Stimulated activated naive CD8-positive, alpha-beta T cell treated with anti-CD3 and anti-CD28 coated beads, Interleukin-15, Interleukin-2, amounts not matched to agents 100 ng/mL and 50 ng/mL, for 24 hours (primary cell): ENCODE data around the gene ZNF132.
"Not testable (repeated sequence)": the region's sequence is repeated elsewhere in the genome, so short reads cannot be mapped to it uniquely, and the experiment has no call there.

Experiments
- H3K27ac Mint-ChIP-seq: one replicate; pipeline ENCODE4 v1.8.0; 2021; ENCODE audit warnings: mild to moderate bottlenecking, mixed read lengths
- H3K27me3 Mint-ChIP-seq: one replicate; pipeline ENCODE4 v1.8.0; 2021; ENCODE audit warnings: mixed read lengths
- H3K36me3 Mint-ChIP-seq: one replicate; pipeline ENCODE4 v1.8.0; 2021; ENCODE audit warnings: low read depth, mixed read lengths
- H3K4me1 Mint-ChIP-seq: one replicate; pipeline ENCODE4 v1.8.0; 2021; ENCODE audit warnings: low read depth, mixed read lengths
- H3K4me3 Mint-ChIP-seq: one replicate; pipeline ENCODE4 v1.8.0; 2021; ENCODE audit warnings: mild to moderate bottlenecking, mixed read lengths
- H3K9me3 Mint-ChIP-seq: one replicate; pipeline ENCODE4 v1.8.0; 2021; ENCODE audit warnings: mixed read lengths

The ZNF132 gene

GRCh38 chr19:58403920-58404478, 36.0 kb downstream of the ZNF132 start:
- H3K9me3 Mint-ChIP-seq, H3K27ac Mint-ChIP-seq, H3K27me3 Mint-ChIP-seq, H3K36me3 Mint-ChIP-seq, H3K4me3 Mint-ChIP-seq: not testable (repeated sequence)
- H3K4me1 Mint-ChIP-seq: peaks cover 39% of the 10 kb centered on the region

GRCh38 chr19:58401840-58402421, 38.0 kb downstream of the ZNF132 start:
- Mint-ChIP-seq H3K4me1 (peaks cover 28% of the 10 kb centered on the region), H3K4me3 (peak overlapping the region; percentile 86), H3K27ac (no peak overlapping the region)

GRCh38 chr19:58400916-58401839, 38.8 kb downstream of the ZNF132 start:
- H3K4me3 Mint-ChIP-seq: peak overlapping the region; percentile 86
- H3K4me1 Mint-ChIP-seq: peaks cover 24% of the 10 kb centered on the region
- H3K27me3 Mint-ChIP-seq: peaks cover 10% of the 10 kb centered on the region
- H3K27ac Mint-ChIP-seq: peak overlapping the region; percentile 83
- H3K9me3 Mint-ChIP-seq: no peaks in the 10 kb centered on the region
- H3K36me3 Mint-ChIP-seq: no peaks in the 10 kb centered on the region

More at GRCh38 chr19:58401840-58402421, 38.0 kb downstream of the ZNF132 start:
- Mint-ChIP-seq H3K36me3 (no peaks in the 10 kb centered on the region), H3K27me3 (peaks cover 10% of the 10 kb centered on the region), H3K9me3 (no peaks in the 10 kb centered on the region)

GRCh38 chr19:58400316-58400915, 39.5 kb downstream of the ZNF132 start:
- Mint-ChIP-seq H3K4me1 (peaks cover 28% of the 10 kb centered on the region), H3K27ac (no peak overlapping the region), H3K27me3 (peaks cover 10% of the 10 kb centered on the region), H3K4me3 (peak overlapping the region; percentile 86), H3K9me3 (no peaks in the 10 kb centered on the region), H3K36me3 (no peaks in the 10 kb centered on the region)

GRCh38 chr19:58399903-58400302, 40.0 kb downstream of the ZNF132 start:
- Mint-ChIP-seq H3K4me3 (no peak overlapping the region), H3K4me1 (peaks cover 28% of the 10 kb centered on the region), H3K9me3 (no peaks in the 10 kb centered on the region), H3K27ac (no peak overlapping the region), H3K36me3 (peaks cover 2% of the 10 kb centered on the region), H3K27me3 (peaks cover 10% of the 10 kb centered on the region)

GRCh38 chr19:58398545-58398944, 41.4 kb downstream of the ZNF132 start:
- H3K4me1 Mint-ChIP-seq: peaks cover 32% of the 10 kb centered on the region
- H3K36me3 Mint-ChIP-seq: peaks cover 16% of the 10 kb centered on the region
- no peaks in the 10 kb centered on the region for H3K9me3 Mint-ChIP-seq
- H3K27me3 Mint-ChIP-seq: peaks cover 10% of the 10 kb centered on the region
- no peak overlapping the region for H3K27ac Mint-ChIP-seq
- no peak overlapping the region for H3K4me3 Mint-ChIP-seq

- H3K9me3 Mint-ChIP-seq: no peaks in the 10 kb centered on the region
- H3K36me3 Mint-ChIP-seq: peaks cover 20% of the 10 kb centered on the region
- no peak overlapping the region for H3K4me3 Mint-ChIP-seq
- H3K4me1 Mint-ChIP-seq: peaks cover 33% of the 10 kb centered on the region
- no peak overlapping the region for H3K27ac Mint-ChIP-seq
- H3K27me3 Mint-ChIP-seq: peaks cover 10% of the 10 kb centered on the region
These were observed 41.9 kb downstream of the ZNF132 start for GRCh38 chr19:58398087-58398486.

- peaks cover 36% of the 10 kb centered on the region for H3K4me1 Mint-ChIP-seq
- peaks cover 10% of the 10 kb centered on the region for H3K27me3 Mint-ChIP-seq
- no peak overlapping the region for H3K4me3 Mint-ChIP-seq
These were observed 42.4 kb downstream of the ZNF132 start for GRCh38 chr19:58397533-58398037.

GRCh38 chr19:58396691-58397532, 43.0 kb downstream of the ZNF132 start:
- H3K36me3 Mint-ChIP-seq: peaks cover 30% of the 10 kb centered on the region
- H3K4me1 Mint-ChIP-seq: peaks cover 34% of the 10 kb centered on the region
- no peak overlapping the region for H3K27ac Mint-ChIP-seq
- H3K4me3 Mint-ChIP-seq: no peak overlapping the region
- no peaks in the 10 kb centered on the region for H3K9me3 Mint-ChIP-seq
- H3K27me3 Mint-ChIP-seq: peaks cover 10% of the 10 kb centered on the region

More at GRCh38 chr19:58397533-58398037, 42.4 kb downstream of the ZNF132 start:
- no peaks in the 10 kb centered on the region for H3K9me3 Mint-ChIP-seq
- H3K36me3 Mint-ChIP-seq: peaks cover 25% of the 10 kb centered on the region
- no peak overlapping the region for H3K27ac Mint-ChIP-seq

GRCh38 chr19:58395979-58396627, 43.9 kb downstream of the ZNF132 start:
- peaks cover 31% of the 10 kb centered on the region for H3K4me1 Mint-ChIP-seq

GRCh38 chr19:58395220-58395978, 44.6 kb downstream of the ZNF132 start, which contains the start of gene RNF225:
TSS of gene RNF225 (plus strand) at chr19:58395656. CDS start at chr19:58396090, 434 bp downstream.
- Mint-ChIP-seq H3K4me1 (peaks cover 32% of the 10 kb centered on the region), H3K4me3 (no peak within 1 kb of the TSS), H3K27me3 (peaks cover 6% of the 10 kb centered on the region), H3K9me3 (no peaks in the 10 kb centered on the region), H3K36me3 (peaks cover 44% of the 10 kb centered on the region), H3K27ac (no peak within 1 kb of the TSS)

More at GRCh38 chr19:58395979-58396627, 43.9 kb downstream of the ZNF132 start:
- Mint-ChIP-seq H3K4me3 (no peak overlapping the region), H3K36me3 (peaks cover 37% of the 10 kb centered on the region), H3K27me3 (peaks cover 7% of the 10 kb centered on the region), H3K27ac (no peak overlapping the region), H3K9me3 (no peaks in the 10 kb centered on the region)

- Mint-ChIP-seq H3K9me3 (no peaks in the 10 kb centered on the region), H3K27ac (no peak overlapping the region), H3K27me3 (peaks cover 5% of the 10 kb centered on the region), H3K4me1 (peaks cover 33% of the 10 kb centered on the region), H3K36me3 (peaks cover 48% of the 10 kb centered on the region), H3K4me3 (no peak overlapping the region)
These were observed 45.1 kb downstream of the ZNF132 start for GRCh38 chr19:58394821-58395219.

GRCh38 chr19:58393725-58394033, 46.3 kb downstream of the ZNF132 start:
- H3K36me3 Mint-ChIP-seq: peaks cover 56% of the 10 kb centered on the region
- no peak overlapping the region for H3K27ac Mint-ChIP-seq
- H3K4me3 Mint-ChIP-seq: no peak overlapping the region
- H3K9me3 Mint-ChIP-seq: no peaks in the 10 kb centered on the region
- no peaks in the 10 kb centered on the region for H3K27me3 Mint-ChIP-seq
- H3K4me1 Mint-ChIP-seq: peaks cover 42% of the 10 kb centered on the region
